ENCODE results near the gene GPHB5. TPM values are rescaled to one million over a fixed set of nuclear protein-coding genes. Genes with fewer than 3 reads are reported as not detected.
A peak's percentile ranks its signal among the peaks of the same experiment; 100 is the strongest.

The GPHB5 gene
- total RNA-seq, 1 experiment from 2014 or later: not detected

GRCh38 chr14:63328787-63329737 is 10.3 kb upstream of the GPHB5 start:
- no peak overlapping the region for H3K4me3 ChIP-seq (ENCODE audit: low read depth, low read length, poor library complexity, severe bottlenecking)
- peak; percentile 94 for DNase-seq (ENCODE audit: low spot score)
- intact Hi-C loops (cut with micrococcal nuclease; ENCODE audit: unreplicated experiment): no loop called here
- H3K36me3 ChIP-seq (ENCODE audit: insufficient read depth, low read length, poor library complexity, severe bottlenecking): no peaks in the 10 kb centered on the region
- BruUV-seq (replicated peaks): no TSS peak
- H3K27me3 ChIP-seq (replicated peaks; ENCODE audit: insufficient read depth, low read depth, low read length, poor library complexity): no peaks in the 10 kb centered on the region
- peaks cover 28% of the 10 kb centered on the region for H3K4me1 ChIP-seq (ENCODE audit: insufficient read depth, low read length, poor library complexity, severe bottlenecking)
- ChIA-PET POLR2A (ENCODE audit: low non-redundant PET) (interaction anchor here (0.5 kb wide), 1 partner anchor 511 kb away, joined by 4 read pairs; no protein-coding TSS in a partner anchor), CTCF (interaction anchor here (0.9 kb wide), 1 partner anchor 20 kb away, joined by 3 read pairs; no protein-coding TSS in a partner anchor)
- H3K27ac ChIP-seq (ENCODE audit: low read depth, low read length, poor library complexity, severe bottlenecking): peak overlapping the region; percentile 69
- TF ChIP-seq EZH2 (IDR thresholded peaks at IDR 0.05; ENCODE audit: borderline replicate concordance, low read depth, low read length, poor library complexity, severe bottlenecking) (no peak), CTCF (conservative IDR thresholded peaks at IDR 0.05; ENCODE audit: low read depth, low read length) (no peak)
- H3K9me3 ChIP-seq (ENCODE audit: low read depth, low read length, poor library complexity, severe bottlenecking): no peaks in the 10 kb centered on the region

- DNase-seq (ENCODE audit: low spot score): no peak
- ChIA-PET POLR2A (ENCODE audit: low non-redundant PET) (no interaction called here), CTCF (no interaction called here)
- intact Hi-C loops (cut with micrococcal nuclease; ENCODE audit: unreplicated experiment): no loop called here
- H3K4me1 ChIP-seq (ENCODE audit: insufficient read depth, low read length, poor library complexity, severe bottlenecking): peaks cover 28% of the 10 kb centered on the region
- H3K36me3 ChIP-seq (ENCODE audit: insufficient read depth, low read length, poor library complexity, severe bottlenecking): no peaks in the 10 kb centered on the region
- H3K27ac ChIP-seq (ENCODE audit: low read depth, low read length, poor library complexity, severe bottlenecking): no peak overlapping the region
- TF ChIP-seq CTCF (conservative IDR thresholded peaks at IDR 0.05; ENCODE audit: low read depth, low read length) (no peak), EZH2 (IDR thresholded peaks at IDR 0.05; ENCODE audit: borderline replicate concordance, low read depth, low read length, poor library complexity, severe bottlenecking) (no peak)
- no peak overlapping the region for H3K4me3 ChIP-seq (ENCODE audit: low read depth, low read length, poor library complexity, severe bottlenecking)
- H3K27me3 ChIP-seq (replicated peaks; ENCODE audit: insufficient read depth, low read depth, low read length, poor library complexity): no peaks in the 10 kb centered on the region
- no peaks in the 10 kb centered on the region for H3K9me3 ChIP-seq (ENCODE audit: low read depth, low read length, poor library complexity, severe bottlenecking)
- BruUV-seq (replicated peaks): no TSS peak
Measured at GRCh38 chr14:63326840-63327239, 8.1 kb upstream of the GPHB5 start.

- Histone ChIP-seq H3K27ac (ENCODE audit: low read depth, low read length, poor library complexity, severe bottlenecking) (no peak overlapping the region), H3K4me1 (ENCODE audit: insufficient read depth, low read length, poor library complexity, severe bottlenecking) (peaks cover 2% of the 10 kb centered on the region), H3K9me3 (ENCODE audit: low read depth, low read length, poor library complexity, severe bottlenecking) (no peaks in the 10 kb centered on the region), H3K4me3 (ENCODE audit: low read depth, low read length, poor library complexity, severe bottlenecking) (no peak overlapping the region), H3K27me3 (replicated peaks; ENCODE audit: insufficient read depth, low read depth, low read length, poor library complexity) (no peaks in the 10 kb centered on the region), H3K36me3 (ENCODE audit: insufficient read depth, low read length, poor library complexity, severe bottlenecking) (no peaks in the 10 kb centered on the region)
- CTCF ChIA-PET: interaction anchor here (0.6 kb wide), 1 partner anchor 17 kb away, joined by 9 read pairs; no protein-coding TSS in a partner anchor
- intact Hi-C loops (cut with micrococcal nuclease; ENCODE audit: unreplicated experiment): no loop called here
- DNase-seq (ENCODE audit: low spot score): no peak
- TF ChIP-seq EZH2 (IDR thresholded peaks at IDR 0.05; ENCODE audit: borderline replicate concordance, low read depth, low read length, poor library complexity, severe bottlenecking) (no peak), CTCF (conservative IDR thresholded peaks at IDR 0.05; ENCODE audit: low read depth, low read length) (no peak)
- BruUV-seq (replicated peaks): no TSS peak
- POLR2A ChIA-PET (ENCODE audit: low non-redundant PET): no interaction called here
Measured at GRCh38 chr14:63322897-63323573, 4.3 kb upstream of the GPHB5 start.
